Activated B cell treated with CpG ODN at 0.5 μM for 24 hours (primary cell): Measurements from ENCODE around the gene ELOVL4. TPM values are rescaled to one million over a fixed set of nuclear protein-coding genes. Genes with fewer than 3 reads are reported as not detected.
A peak's percentile ranks its signal among the peaks of the same experiment; 100 is the strongest.

ENCODE experiments used
- ATAC-seq: fragments of 200-7000 bp; cut with Tn5 transposase; one replicate; pipeline ENCODE4 v1.10.0; 2021; ENCODE audit warnings: low read depth, mild to moderate bottlenecking, moderate library complexity
- CTCF ChIA-PET: fragments of 350-600 bp; sonication (Branson Sonifier 250); formaldehyde crosslinking; loops from one replicate; lab custom pipeline; 2021; ENCODE audit warnings: antibody characterized with exemption; lab: Charles Lee
- POLR2A ChIA-PET: fragments of 350-600 bp; sonication (Branson Sonifier 250); formaldehyde crosslinking; loops from one replicate; lab custom pipeline; 2021; ENCODE audit warnings: antibody characterized with exemption; lab: Charles Lee
- DNase-seq: peaks from one replicate; pipeline ENCODE4 v3.0.0; 2022
- H3K27ac Mint-ChIP-seq: one replicate; pipeline ENCODE4 v1.8.0; 2020; ENCODE audit warnings: mixed read lengths
- H3K27me3 Mint-ChIP-seq: one replicate; pipeline ENCODE4 v1.8.0; 2021; ENCODE audit warnings: mixed read lengths
- H3K36me3 Mint-ChIP-seq: one replicate; pipeline ENCODE4 v1.8.0; 2021; ENCODE audit warnings: low read depth, mixed read lengths
- H3K4me1 Mint-ChIP-seq: one replicate; pipeline ENCODE4 v1.8.0; 2021; ENCODE audit warnings: mixed read lengths
- H3K4me3 Mint-ChIP-seq: one replicate; pipeline ENCODE4 v1.8.0; 2020; ENCODE audit warnings: mild to moderate bottlenecking, mixed read lengths
- H3K9me3 Mint-ChIP-seq: one replicate; pipeline ENCODE4 v1.8.0; 2020; ENCODE audit warnings: mixed read lengths
- CTCF ChIP-seq: fragments of 200-600 bp; IDR thresholded peaks from one replicate; pipeline ENCODE4 v1.8.0; 2022; ENCODE audit warnings: antibody characterized with exemption, mild to moderate bottlenecking
- intact Hi-C: fragments of 100-400 bp; cut with micrococcal nuclease; formaldehyde crosslinking; loops from one replicate; pipeline ENCODE4 v1.15.1; 2024
- total RNA-seq: library from RNA; stranded (reverse); gene quantifications from 2 replicates; pipeline ENCODE4 v1.2.3, GENCODE V29; 2022

The ELOVL4 gene
- total RNA-seq, 1 donor from 2014 or later, result not detected

DNA sequence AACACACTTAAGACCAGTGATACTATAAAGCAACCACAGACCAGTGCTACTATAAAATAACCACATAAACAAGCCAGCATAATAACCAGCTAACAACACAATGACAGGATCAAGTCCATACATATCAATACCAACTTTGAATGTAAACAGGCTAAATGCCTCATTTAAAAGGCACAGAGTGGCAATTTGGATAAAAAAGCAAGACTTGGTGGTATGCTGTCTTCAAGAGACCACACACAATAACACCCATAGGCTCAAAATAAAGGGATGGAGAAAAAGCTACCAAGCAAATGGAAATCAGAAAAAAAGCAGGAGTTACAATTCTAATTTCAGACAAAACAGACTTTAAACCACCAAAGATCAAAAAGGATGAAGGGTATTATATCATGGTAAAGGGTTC is 19.8 kb upstream of the ELOVL4 start:
- H3K4me3 Mint-ChIP-seq, result no peak overlapping the region
- peaks cover 2% of the 10 kb centered on the region for H3K36me3 Mint-ChIP-seq
- ChIA-PET CTCF (no interaction called here), POLR2A (no interaction called here)
- TF ChIP-seq CTCF, result no peak
- no peak for DNase-seq
- ATAC-seq, result no peak
- peaks cover 36% of the 10 kb centered on the region for H3K9me3 Mint-ChIP-seq
- no peak overlapping the region for H3K27ac Mint-ChIP-seq
- no peaks in the 10 kb centered on the region for H3K4me1 Mint-ChIP-seq
- peaks cover 9% of the 10 kb centered on the region for H3K27me3 Mint-ChIP-seq
- intact Hi-C loops, result no loop called here

GRCh38 chr6:79964607-79965081 is 17.3 kb upstream of the ELOVL4 start:
- no peaks in the 10 kb centered on the region for H3K4me1 Mint-ChIP-seq
- peaks cover 31% of the 10 kb centered on the region for H3K9me3 Mint-ChIP-seq
- CTCF ChIA-PET, result no interaction called here
- POLR2A ChIA-PET, result no interaction called here
- DNase-seq (no peak), ATAC-seq (no peak)
- intact Hi-C loops, result no loop called here
- H3K27me3 Mint-ChIP-seq, result peaks cover 8% of the 10 kb centered on the region
- H3K4me3 Mint-ChIP-seq, result no peak overlapping the region
- no peak for TF ChIP-seq CTCF
- no peak overlapping the region for H3K27ac Mint-ChIP-seq
- H3K36me3 Mint-ChIP-seq, result peaks cover 2% of the 10 kb centered on the region

DNA sequence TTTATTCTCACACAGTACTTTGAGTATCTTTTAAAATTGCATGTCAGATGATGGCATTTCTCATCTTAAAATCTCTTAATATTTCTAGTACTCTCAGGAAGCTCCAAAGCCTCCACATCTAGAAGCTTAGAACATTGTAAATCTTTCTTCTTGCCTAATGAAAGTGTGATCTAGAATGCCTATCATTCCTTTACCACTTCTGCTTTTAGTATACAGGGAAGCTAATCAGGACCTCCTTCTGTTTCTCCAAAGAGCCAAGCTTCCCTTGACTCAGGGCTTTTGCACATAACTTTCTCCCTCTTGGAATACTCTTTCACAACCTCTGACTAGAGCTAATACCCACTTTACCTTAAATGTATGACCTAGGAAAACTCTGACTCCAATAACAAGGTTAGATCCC is 7.5 kb upstream of the ELOVL4 start:
- Mint-ChIP-seq H3K4me3 (no peak overlapping the region), H3K4me1 (no peaks in the 10 kb centered on the region), H3K27ac (no peak overlapping the region), H3K9me3 (no peaks in the 10 kb centered on the region), H3K36me3 (no peaks in the 10 kb centered on the region), H3K27me3 (peaks cover 29% of the 10 kb centered on the region)
- no peak for TF ChIP-seq CTCF
- intact Hi-C loops, result no loop called here
- POLR2A ChIA-PET, result no interaction called here
- ATAC-seq (no peak), DNase-seq (no peak)
- CTCF ChIA-PET, result interaction anchor here (0.7 kb wide), 1 partner anchor 359 kb away, joined by 3 read pairs; no protein-coding TSS in a partner anchor

GRCh38 chr6:79949233-79949632 is 1.9 kb upstream of the ELOVL4 start:
- DNase-seq (no peak), ATAC-seq (no peak)
- Mint-ChIP-seq H3K36me3 (no peaks in the 10 kb centered on the region), H3K27ac (no peak overlapping the region), H3K27me3 (peaks cover 44% of the 10 kb centered on the region), H3K4me1 (peaks cover 19% of the 10 kb centered on the region), H3K4me3 (no peak overlapping the region), H3K9me3 (no peaks in the 10 kb centered on the region)
- intact Hi-C loops, result loop anchor here (1.0 to 10.0 kb wide), 3 partner anchors 56 to 1806 kb away; partner anchors contain the start of genes TENT5A and TTK
- ChIA-PET CTCF (interaction anchor here (0.6 to 2.5 kb wide), 4 partner anchors 11 to 401 kb away, joined by 3 to 12 read pairs (median 5); no protein-coding TSS in a partner anchor), POLR2A (no interaction called here)
- no peak for TF ChIP-seq CTCF

GRCh38 chr6:79946272-79947190 is 822 bp downstream of the ELOVL4 start:
- peak overlapping the region; percentile 80 for H3K4me3 Mint-ChIP-seq
- H3K36me3 Mint-ChIP-seq, result no peaks in the 10 kb centered on the region
- TF ChIP-seq CTCF, result no peak
- POLR2A ChIA-PET, result no interaction called here
- H3K9me3 Mint-ChIP-seq, result no peaks in the 10 kb centered on the region
- CTCF ChIA-PET, result no interaction called here
- H3K27me3 Mint-ChIP-seq, result peaks cover 48% of the 10 kb centered on the region
- peak; percentile 40 for ATAC-seq
- no peak overlapping the region for H3K27ac Mint-ChIP-seq
- intact Hi-C loops, result loop anchor here (10.0 kb wide), 1 partner anchor 1808 kb away; the partner anchor contains the start of gene TENT5A
- H3K4me1 Mint-ChIP-seq, result peaks cover 19% of the 10 kb centered on the region
- peak; percentile 16 for DNase-seq
